ENCODE measurements around the gene GNB5.

Gene GNB5

DNA sequence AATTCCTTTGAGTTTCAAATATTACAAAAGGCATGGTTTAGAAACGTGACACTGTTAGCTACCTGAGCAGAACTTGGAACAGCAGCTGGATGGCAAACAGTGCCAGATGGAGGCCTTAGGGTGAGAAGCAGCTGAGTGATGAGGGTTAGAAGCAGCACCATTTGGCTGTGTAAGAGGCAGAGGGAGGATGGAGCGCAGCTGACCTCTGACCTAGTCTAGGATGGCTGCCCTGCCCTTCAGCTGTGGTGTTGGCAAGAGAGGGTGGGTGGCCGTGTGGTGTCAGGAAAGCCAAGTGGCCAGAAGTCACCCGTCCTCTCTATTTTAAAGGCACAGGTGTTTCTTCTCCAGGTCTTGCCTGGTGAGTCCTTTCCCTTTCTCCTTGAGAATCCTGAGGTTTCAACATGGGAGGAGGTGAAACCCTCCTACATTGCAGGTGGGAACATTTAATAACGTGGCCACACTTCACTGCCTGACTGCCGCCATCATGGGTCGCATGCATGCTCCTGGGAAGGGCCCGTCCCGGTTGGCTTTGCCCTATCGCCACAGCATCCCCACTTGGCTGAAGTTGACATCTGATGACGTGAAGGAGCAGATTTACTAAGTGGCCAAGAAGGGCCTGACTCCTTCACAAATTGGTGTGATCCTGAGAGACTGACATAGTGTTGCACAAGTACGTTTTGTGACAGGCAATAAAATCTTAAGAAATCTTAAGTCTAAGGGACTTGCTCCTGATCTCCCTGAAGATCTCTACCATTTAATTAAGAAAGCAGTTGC is 96.2 kb downstream of the GNB5 start:
- Histone ChIP-seq H3K36me3 (ENCODE audit: control insufficient read depth, insufficient read depth, low read length) (no peaks in the 10 kb centered on the region), H3K9me3 (ENCODE audit: control insufficient read depth, low read length) (no peaks in the 10 kb centered on the region), H2AFZ (no peak overlapping the region), H3K27ac (no peak overlapping the region), H3K4me1 (no peaks in the 10 kb centered on the region), H3K9ac (no peak overlapping the region), H3K27me3 (ENCODE audit: control insufficient read depth, insufficient read depth, low read length) (no peaks in the 10 kb centered on the region), H3K4me3 (ENCODE audit: low read depth, low read length) (no peak overlapping the region), H3K79me2 (no peaks in the 10 kb centered on the region), H3K4me2 (ENCODE audit: low read length) (no peak overlapping the region)
- TF ChIP-seq, protein P1, sequence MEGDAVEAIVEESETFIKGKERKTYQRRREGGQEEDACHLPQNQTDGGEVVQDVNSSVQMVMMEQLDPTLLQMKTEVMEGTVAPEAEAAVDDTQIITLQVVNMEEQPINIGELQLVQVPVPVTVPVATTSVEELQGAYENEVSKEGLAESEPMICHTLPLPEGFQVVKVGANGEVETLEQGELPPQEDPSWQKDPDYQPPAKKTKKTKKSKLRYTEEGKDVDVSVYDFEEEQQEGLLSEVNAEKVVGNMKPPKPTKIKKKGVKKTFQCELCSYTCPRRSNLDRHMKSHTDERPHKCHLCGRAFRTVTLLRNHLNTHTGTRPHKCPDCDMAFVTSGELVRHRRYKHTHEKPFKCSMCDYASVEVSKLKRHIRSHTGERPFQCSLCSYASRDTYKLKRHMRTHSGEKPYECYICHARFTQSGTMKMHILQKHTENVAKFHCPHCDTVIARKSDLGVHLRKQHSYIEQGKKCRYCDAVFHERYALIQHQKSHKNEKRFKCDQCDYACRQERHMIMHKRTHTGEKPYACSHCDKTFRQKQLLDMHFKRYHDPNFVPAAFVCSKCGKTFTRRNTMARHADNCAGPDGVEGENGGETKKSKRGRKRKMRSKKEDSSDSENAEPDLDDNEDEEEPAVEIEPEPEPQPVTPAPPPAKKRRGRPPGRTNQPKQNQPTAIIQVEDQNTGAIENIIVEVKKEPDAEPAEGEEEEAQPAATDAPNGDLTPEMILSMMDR (IDR thresholded peaks at IDR 0.05), result no peak

DNA sequence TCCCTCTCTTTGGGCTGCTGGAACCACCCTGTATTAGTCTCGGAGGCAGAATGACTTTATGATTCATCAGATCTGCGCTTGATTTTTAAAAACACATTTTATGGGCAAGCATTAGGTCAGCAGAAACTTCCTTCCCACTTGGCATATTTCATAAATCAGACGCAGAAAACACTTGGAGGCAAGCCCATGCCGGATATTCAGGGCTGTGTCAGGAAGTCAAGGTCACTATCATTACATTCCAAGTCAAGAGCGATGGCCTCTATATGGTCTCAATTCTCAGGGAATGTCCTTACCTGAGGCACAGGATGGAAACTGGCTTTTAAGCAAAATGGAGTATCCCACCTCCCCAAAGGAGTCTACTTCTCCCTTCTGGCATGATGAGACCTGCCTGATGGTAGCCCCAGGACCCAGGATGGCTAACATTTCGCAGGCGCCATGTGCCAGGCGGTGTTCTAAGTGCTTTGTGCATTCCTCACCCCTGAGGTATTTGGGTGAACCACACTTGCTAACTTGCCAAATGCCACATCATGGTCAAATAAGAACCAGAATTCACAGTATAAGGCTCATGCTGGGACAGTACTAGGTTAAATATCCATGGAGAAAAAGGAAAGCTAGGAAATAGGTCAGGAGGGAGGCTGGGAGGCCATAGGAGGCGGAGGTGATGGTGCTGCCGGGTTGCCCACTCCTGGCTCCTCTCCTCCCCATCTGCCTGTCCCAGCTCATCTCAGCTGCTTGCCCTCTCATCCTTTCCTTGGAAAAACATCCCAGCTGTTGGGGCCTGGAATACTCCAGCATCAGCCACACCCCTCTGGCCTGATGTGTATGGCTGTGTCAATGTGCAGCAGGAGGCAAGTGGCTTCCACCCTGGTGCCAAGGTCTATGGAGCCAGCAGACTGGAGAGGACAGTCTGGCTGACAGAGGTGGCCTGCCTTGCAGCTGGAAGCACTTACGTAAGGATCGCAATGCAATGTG is 97.4 kb downstream of the GNB5 start:
- TF ChIP-seq, protein P1 (IDR thresholded peaks at IDR 0.05), result no peak
- Histone ChIP-seq H3K27ac (no peak overlapping the region), H3K4me1 (no peaks in the 10 kb centered on the region), H3K9me3 (ENCODE audit: control insufficient read depth, low read length) (no peaks in the 10 kb centered on the region), H2AFZ (no peak overlapping the region), H3K9ac (no peak overlapping the region), H3K27me3 (ENCODE audit: control insufficient read depth, insufficient read depth, low read length) (no peaks in the 10 kb centered on the region), H3K36me3 (ENCODE audit: control insufficient read depth, insufficient read depth, low read length) (no peaks in the 10 kb centered on the region), H3K79me2 (no peaks in the 10 kb centered on the region), H3K4me3 (ENCODE audit: low read depth, low read length) (no peak overlapping the region), H3K4me2 (ENCODE audit: low read length) (no peak overlapping the region)

DNA sequence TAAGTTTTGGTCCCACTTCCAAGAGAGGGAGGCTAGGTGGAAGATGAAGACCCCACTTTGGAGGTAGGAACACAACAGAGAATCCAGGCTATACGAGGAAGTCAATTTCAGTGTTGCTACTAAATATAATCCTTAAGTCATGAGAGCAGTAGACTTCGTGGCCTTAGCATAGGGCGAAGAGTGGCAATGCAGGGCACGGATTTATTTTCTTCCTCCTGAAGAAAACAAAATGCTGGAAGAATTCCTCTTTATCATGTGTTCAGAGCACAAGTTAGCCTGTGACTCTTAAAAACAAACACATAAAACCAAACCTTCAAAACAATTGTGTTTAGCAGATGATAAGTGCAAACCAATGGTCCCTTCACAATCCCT is 98.0 kb downstream of the GNB5 start:
- Histone ChIP-seq H3K36me3 (ENCODE audit: control insufficient read depth, insufficient read depth, low read length) (no peaks in the 10 kb centered on the region), H3K9me3 (ENCODE audit: control insufficient read depth, low read length) (no peaks in the 10 kb centered on the region), H3K4me2 (ENCODE audit: low read length) (no peak overlapping the region), H3K27ac (no peak overlapping the region), H3K79me2 (no peaks in the 10 kb centered on the region), H3K9ac (no peak overlapping the region), H2AFZ (no peak overlapping the region), H3K27me3 (ENCODE audit: control insufficient read depth, insufficient read depth, low read length) (no peaks in the 10 kb centered on the region), H3K4me1 (no peaks in the 10 kb centered on the region), H3K4me3 (ENCODE audit: low read depth, low read length) (no peak overlapping the region)
- TF ChIP-seq, protein P1 (IDR thresholded peaks at IDR 0.05), result no peak

DNA sequence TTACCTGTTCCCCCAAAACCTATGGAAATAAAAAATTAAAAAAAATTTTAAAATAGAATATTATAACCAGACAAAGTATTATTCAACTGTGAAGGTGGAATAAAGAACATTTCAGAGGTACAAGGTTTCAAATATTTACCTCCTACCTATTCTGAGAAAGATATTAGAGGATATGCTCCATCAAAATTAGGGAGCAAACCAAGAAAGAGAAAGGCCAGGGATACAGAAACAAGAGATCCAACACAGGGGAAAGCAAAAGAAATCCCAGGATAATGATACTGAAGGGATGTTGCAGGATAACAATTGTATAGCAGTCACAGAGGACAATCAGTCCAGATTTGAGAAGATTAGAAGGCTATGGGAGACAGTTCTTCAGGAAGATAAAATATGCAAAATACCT is 101.0 kb downstream of the GNB5 start:
- H3K4me1 ChIP-seq, result no peaks in the 10 kb centered on the region
- H3K4me3 ChIP-seq (ENCODE audit: low read depth, low read length), result no peak overlapping the region
- no peak overlapping the region for H3K27ac ChIP-seq
- no peak overlapping the region for H3K9ac ChIP-seq
- no peaks in the 10 kb centered on the region for H3K36me3 ChIP-seq (ENCODE audit: control insufficient read depth, insufficient read depth, low read length)
- TF ChIP-seq, protein P1 (IDR thresholded peaks at IDR 0.05), result no peak
- H3K79me2 ChIP-seq, result no peaks in the 10 kb centered on the region
- H3K27me3 ChIP-seq (ENCODE audit: control insufficient read depth, insufficient read depth, low read length), result no peaks in the 10 kb centered on the region
- no peak overlapping the region for H2AFZ ChIP-seq
- H3K9me3 ChIP-seq (ENCODE audit: control insufficient read depth, low read length), result no peaks in the 10 kb centered on the region
- H3K4me2 ChIP-seq (ENCODE audit: low read length), result no peak overlapping the region
